Liver (tissue), 9 donors: ENCODE results near the gene PIKFYVE. TPM values are rescaled to one million over a fixed set of nuclear protein-coding genes. Genes with fewer than 3 reads are reported as not detected.

Experiments used
- DNase-seq: peaks from one replicate; pipeline ENCODE4 v3.0.0-alpha.2; 2017; ENCODE audit warnings: low spot score
- H3K27ac ChIP-seq, 2 donors: one replicate each; pipeline ENCODE4 v1.7.0; 2013; ENCODE audit warnings: inconsistent platforms in 2 of 2, low read length in 2 of 2, control low read depth in 1 of 2, low read depth in 1 of 2, mild to moderate bottlenecking in 1 of 2
- H3K27me3 ChIP-seq, 4 donors: one replicate each; pipeline versions ENCODE4 v1.6.1 to v1.7.0; 2013; ENCODE audit warnings: low read length in 3 of 4, inconsistent platforms in 1 of 4, mild to moderate bottlenecking in 1 of 4, moderate library complexity in 1 of 4; ENCODE audit not compliant: control insufficient read depth in 4 of 4, insufficient read depth in 4 of 4
- H3K36me3 ChIP-seq, 4 donors: one replicate each; pipeline versions ENCODE4 v1.6.1 to v1.7.0; 2013; ENCODE audit warnings: low read length in 3 of 4, mild to moderate bottlenecking in 3 of 4, low read depth in 1 of 4, moderate library complexity in 1 of 4; ENCODE audit not compliant: control insufficient read depth in 4 of 4, insufficient read depth in 3 of 4
- H3K4me1 ChIP-seq, 4 donors: one replicate each; pipeline versions ENCODE4 v1.6.1 to v1.7.0; 2013; ENCODE audit warnings: low read length in 3 of 4, mild to moderate bottlenecking in 3 of 4, moderate library complexity in 1 of 4; ENCODE audit not compliant: control insufficient read depth in 4 of 4, insufficient read depth in 4 of 4
- H3K4me3 ChIP-seq, 3 donors: one replicate each; pipeline versions ENCODE4 v1.6.1 to v1.7.0; 2013; ENCODE audit warnings: low read length in 3 of 3, control low read depth in 1 of 3, low read depth in 1 of 3, mild to moderate bottlenecking in 1 of 3
- H3K9ac ChIP-seq, 2 donors: one replicate each; pipeline ENCODE4 v1.7.0; 2013; ENCODE audit warnings: low read length in 2 of 2, mild to moderate bottlenecking in 2 of 2, moderate library complexity in 2 of 2, control low read depth in 1 of 2, low read depth in 1 of 2
- H3K9me3 ChIP-seq, 4 donors: one replicate each; pipeline versions ENCODE4 v1.6.1 to v1.7.0; 2013; ENCODE audit warnings: low read length in 3 of 4; ENCODE audit not compliant: control insufficient read depth in 4 of 4
- EGR1 ChIP-seq, 2 donors: IDR thresholded peaks; 2 replicates each; pipeline ENCODE4 v1.6.1; 2016 to 2018; ENCODE audit warnings: antibody characterized with exemption in 2 of 2, low read depth in 2 of 2
- FOXA2 ChIP-seq: IDR thresholded peaks from 2 replicates; pipeline ENCODE4 v1.6.1; 2016; ENCODE audit warnings: antibody characterized with exemption
- HNF4A ChIP-seq, 2 donors: conservative IDR thresholded peaks; 2 replicates each; pipeline ENCODE4 v1.6.1; 2016; ENCODE audit warnings: antibody characterized with exemption in 2 of 2, mild to moderate bottlenecking in 2 of 2
- HNF4G ChIP-seq: IDR thresholded peaks from 2 replicates; pipeline ENCODE4 v1.6.1; 2016; ENCODE audit warnings: antibody characterized with exemption
- JUND ChIP-seq, 2 donors: IDR thresholded peaks; 2 replicates each; pipeline ENCODE4 v1.6.1; 2016; ENCODE audit warnings: antibody characterized with exemption in 2 of 2
- NR2F2 ChIP-seq: IDR thresholded peaks from 2 replicates; pipeline ENCODE4 v1.6.1; 2016; ENCODE audit warnings: antibody characterized with exemption
- RXRA ChIP-seq, 2 donors: IDR thresholded peaks; 2 replicates each; pipeline ENCODE4 v1.6.1; 2017 to 2018; ENCODE audit warnings: antibody characterized with exemption in 2 of 2, mild to moderate bottlenecking in 1 of 2
- YY1 ChIP-seq: IDR thresholded peaks from 2 replicates; pipeline ENCODE4 v1.6.1; 2016; ENCODE audit warnings: antibody characterized with exemption, mild to moderate bottlenecking
- WGBS: extraction: QIAGEN DNeasy Blood & Tissue Kit; methylation state at CpG from one replicate; pipeline ENCODE4 v1.1.7; 2013; 5-methylcytosine and 5-hydroxymethylcytosine counted together
- polyA plus RNA-seq, 2 donors: library from polyadenylated mRNA; stranded (reverse) in 1 of 2; unstranded in 1 of 2; fragments of 200-250 nt in 1 of 2; fragments of >200 nt in 1 of 2; fragmentation: Nextera tagmentation in 1 of 2; extraction: Ambion mirVana in 1 of 2; gene quantifications; one replicate each; pipeline versions ENCODE4 v1.2.1 to v1.2.3, GENCODE V29; 2013 to 2015
- total RNA-seq, 2 donors: library from RNA; depleted of rRNA; stranded (reverse); fragments of >200 nt; gene quantifications; one replicate each; pipeline ENCODE4 v1.2.3, GENCODE V29; 2014
- TF ChIP-seq, protein P1 (sequence below): IDR thresholded peaks from 2 replicates; pipeline ENCODE4 v1.6.1; 2016; ENCODE audit warnings: antibody characterized with exemption
- TF ChIP-seq, protein P2 (sequence below): fragments of 150-350 bp; IDR thresholded peaks from 2 replicates; pipeline ENCODE4 v1.5.1; 2017; ENCODE audit warnings: improper control_type of control experiment, low read depth, low read length; ENCODE audit not compliant: missing input control
- TF ChIP-seq, protein P3 (sequence below): IDR thresholded peaks from 2 replicates; pipeline ENCODE4 v1.6.1; 2016; ENCODE audit warnings: antibody characterized with exemption, mild to moderate bottlenecking
- TF ChIP-seq, protein P4 (sequence below): IDR thresholded peaks from 2 replicates; pipeline ENCODE4 v1.6.1; 2016; ENCODE audit warnings: antibody characterized with exemption
- donor health status: healthy.
- donor health status: healthy.
- donor health status: healthy.
- donor health status: healthy.
- donor health status: healthy.

PIKFYVE gene
- total and polyA plus RNA-seq, 4 donors = 3.5 to 23.1 (median 9.1) TPM

DNA sequence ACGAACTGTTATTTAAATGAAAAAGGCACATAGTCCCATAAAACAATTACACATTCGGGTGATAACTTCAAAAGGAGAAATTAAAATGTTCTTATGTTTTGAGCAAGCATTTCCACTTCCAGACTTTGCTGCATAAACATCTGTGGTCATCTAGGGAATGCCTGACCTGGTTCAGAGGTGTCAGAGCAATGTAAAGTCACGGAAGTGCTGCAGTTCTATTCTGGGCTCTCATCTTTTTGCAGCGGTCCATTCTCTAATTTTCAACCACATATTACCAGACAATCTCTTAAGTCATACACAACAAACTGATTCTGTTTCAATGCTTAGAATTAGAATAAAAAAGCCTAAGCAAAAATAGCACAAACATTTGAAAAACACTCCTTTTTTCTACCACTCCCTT is 118.6 kb downstream of the PIKFYVE start:
- Histone ChIP-seq H3K9ac (no peak overlapping the region), H3K27ac (no peak overlapping the region), H3K4me1 (no peaks in the 10 kb centered on the region), H3K27me3 (no peaks in the 10 kb centered on the region), H3K36me3 (no peaks in the 10 kb centered on the region), H3K9me3 (no peaks in the 10 kb centered on the region), H3K4me3 (no peak overlapping the region)
- no peak for TF ChIP-seq EGR1 (IDR thresholded peaks at IDR 0.05; ENCODE audit: low read depth in 2 of 2)
- TF ChIP-seq, protein P1, sequence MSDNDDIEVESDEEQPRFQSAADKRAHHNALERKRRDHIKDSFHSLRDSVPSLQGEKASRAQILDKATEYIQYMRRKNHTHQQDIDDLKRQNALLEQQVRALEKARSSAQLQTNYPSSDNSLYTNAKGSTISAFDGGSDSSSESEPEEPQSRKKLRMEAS = no peak
- TF ChIP-seq RXRA (IDR thresholded peaks at IDR 0.05) = no peak
- no peak for TF ChIP-seq FOXA2
- no peak for TF ChIP-seq YY1
- no peak for TF ChIP-seq NR2F2
- TF ChIP-seq, protein P2, sequence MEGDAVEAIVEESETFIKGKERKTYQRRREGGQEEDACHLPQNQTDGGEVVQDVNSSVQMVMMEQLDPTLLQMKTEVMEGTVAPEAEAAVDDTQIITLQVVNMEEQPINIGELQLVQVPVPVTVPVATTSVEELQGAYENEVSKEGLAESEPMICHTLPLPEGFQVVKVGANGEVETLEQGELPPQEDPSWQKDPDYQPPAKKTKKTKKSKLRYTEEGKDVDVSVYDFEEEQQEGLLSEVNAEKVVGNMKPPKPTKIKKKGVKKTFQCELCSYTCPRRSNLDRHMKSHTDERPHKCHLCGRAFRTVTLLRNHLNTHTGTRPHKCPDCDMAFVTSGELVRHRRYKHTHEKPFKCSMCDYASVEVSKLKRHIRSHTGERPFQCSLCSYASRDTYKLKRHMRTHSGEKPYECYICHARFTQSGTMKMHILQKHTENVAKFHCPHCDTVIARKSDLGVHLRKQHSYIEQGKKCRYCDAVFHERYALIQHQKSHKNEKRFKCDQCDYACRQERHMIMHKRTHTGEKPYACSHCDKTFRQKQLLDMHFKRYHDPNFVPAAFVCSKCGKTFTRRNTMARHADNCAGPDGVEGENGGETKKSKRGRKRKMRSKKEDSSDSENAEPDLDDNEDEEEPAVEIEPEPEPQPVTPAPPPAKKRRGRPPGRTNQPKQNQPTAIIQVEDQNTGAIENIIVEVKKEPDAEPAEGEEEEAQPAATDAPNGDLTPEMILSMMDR = no peak
- TF ChIP-seq, protein P3, sequence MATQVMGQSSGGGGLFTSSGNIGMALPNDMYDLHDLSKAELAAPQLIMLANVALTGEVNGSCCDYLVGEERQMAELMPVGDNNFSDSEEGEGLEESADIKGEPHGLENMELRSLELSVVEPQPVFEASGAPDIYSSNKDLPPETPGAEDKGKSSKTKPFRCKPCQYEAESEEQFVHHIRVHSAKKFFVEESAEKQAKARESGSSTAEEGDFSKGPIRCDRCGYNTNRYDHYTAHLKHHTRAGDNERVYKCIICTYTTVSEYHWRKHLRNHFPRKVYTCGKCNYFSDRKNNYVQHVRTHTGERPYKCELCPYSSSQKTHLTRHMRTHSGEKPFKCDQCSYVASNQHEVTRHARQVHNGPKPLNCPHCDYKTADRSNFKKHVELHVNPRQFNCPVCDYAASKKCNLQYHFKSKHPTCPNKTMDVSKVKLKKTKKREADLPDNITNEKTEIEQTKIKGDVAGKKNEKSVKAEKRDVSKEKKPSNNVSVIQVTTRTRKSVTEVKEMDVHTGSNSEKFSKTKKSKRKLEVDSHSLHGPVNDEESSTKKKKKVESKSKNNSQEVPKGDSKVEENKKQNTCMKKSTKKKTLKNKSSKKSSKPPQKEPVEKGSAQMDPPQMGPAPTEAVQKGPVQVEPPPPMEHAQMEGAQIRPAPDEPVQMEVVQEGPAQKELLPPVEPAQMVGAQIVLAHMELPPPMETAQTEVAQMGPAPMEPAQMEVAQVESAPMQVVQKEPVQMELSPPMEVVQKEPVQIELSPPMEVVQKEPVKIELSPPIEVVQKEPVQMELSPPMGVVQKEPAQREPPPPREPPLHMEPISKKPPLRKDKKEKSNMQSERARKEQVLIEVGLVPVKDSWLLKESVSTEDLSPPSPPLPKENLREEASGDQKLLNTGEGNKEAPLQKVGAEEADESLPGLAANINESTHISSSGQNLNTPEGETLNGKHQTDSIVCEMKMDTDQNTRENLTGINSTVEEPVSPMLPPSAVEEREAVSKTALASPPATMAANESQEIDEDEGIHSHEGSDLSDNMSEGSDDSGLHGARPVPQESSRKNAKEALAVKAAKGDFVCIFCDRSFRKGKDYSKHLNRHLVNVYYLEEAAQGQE = no peak
- TF ChIP-seq JUND (IDR thresholded peaks at IDR 0.05) = no peak
- TF ChIP-seq HNF4G = no peak
- WGBS = 82% methylated on average over 4 of the region's 4 CpGs
- DNase-seq = no peak

DNA sequence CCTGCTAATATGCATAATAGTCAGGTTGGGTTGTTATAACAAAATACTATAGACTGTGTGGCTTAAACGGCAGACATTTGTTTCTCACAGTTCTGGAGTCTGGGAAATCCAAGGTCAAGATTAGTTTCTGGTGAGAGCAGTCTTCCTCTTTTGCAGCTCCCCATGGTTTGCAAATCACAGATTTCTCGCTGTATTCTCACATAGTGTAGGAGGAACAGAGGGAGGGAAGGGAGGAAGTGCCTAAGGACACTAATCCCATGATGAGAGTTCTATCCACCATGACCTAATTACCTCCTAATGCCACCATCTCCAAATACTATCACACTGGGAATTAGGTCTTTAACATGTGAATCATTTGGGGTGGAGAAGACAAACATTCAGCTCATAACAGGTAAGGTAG is 120.5 kb downstream of the PIKFYVE start:
- no peak overlapping the region for H3K9ac ChIP-seq
- H3K27ac ChIP-seq = no peak overlapping the region
- H3K36me3 ChIP-seq = no peaks in the 10 kb centered on the region
- 16% methylated on average over 2 of the region's 2 CpGs for WGBS
- TF ChIP-seq HNF4A (conservative IDR thresholded peaks at IDR 0.05) (no peak), JUND (IDR thresholded peaks at IDR 0.05) (no peak), YY1 (no peak)
- TF ChIP-seq, protein P1 = no peak
- TF ChIP-seq, protein P4, sequence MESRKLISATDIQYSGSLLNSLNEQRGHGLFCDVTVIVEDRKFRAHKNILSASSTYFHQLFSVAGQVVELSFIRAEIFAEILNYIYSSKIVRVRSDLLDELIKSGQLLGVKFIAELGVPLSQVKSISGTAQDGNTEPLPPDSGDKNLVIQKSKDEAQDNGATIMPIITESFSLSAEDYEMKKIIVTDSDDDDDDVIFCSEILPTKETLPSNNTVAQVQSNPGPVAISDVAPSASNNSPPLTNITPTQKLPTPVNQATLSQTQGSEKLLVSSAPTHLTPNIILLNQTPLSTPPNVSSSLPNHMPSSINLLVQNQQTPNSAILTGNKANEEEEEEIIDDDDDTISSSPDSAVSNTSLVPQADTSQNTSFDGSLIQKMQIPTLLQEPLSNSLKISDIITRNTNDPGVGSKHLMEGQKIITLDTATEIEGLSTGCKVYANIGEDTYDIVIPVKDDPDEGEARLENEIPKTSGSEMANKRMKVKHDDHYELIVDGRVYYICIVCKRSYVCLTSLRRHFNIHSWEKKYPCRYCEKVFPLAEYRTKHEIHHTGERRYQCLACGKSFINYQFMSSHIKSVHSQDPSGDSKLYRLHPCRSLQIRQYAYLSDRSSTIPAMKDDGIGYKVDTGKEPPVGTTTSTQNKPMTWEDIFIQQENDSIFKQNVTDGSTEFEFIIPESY = no peak
- H3K9me3 ChIP-seq = no peaks in the 10 kb centered on the region
- no peak overlapping the region for H3K4me3 ChIP-seq
- no peaks in the 10 kb centered on the region for H3K4me1 ChIP-seq
- DNase-seq = no peak
- H3K27me3 ChIP-seq = no peaks in the 10 kb centered on the region
